NCI-H2029 treated with DMSO at 0.1 percent for 48 hours (cell line): Measurements from ENCODE around the gene CCDC88C.
"Not testable (repeated sequence)": the region's sequence is repeated elsewhere in the genome, so short reads cannot be mapped to it uniquely, and the experiment has no call there.

Experiments used
- DNase-seq: peaks from one replicate; lab custom pipeline; 2025; lab: John Stamatoyannopoulos, UW

CCDC88C gene

DNA sequence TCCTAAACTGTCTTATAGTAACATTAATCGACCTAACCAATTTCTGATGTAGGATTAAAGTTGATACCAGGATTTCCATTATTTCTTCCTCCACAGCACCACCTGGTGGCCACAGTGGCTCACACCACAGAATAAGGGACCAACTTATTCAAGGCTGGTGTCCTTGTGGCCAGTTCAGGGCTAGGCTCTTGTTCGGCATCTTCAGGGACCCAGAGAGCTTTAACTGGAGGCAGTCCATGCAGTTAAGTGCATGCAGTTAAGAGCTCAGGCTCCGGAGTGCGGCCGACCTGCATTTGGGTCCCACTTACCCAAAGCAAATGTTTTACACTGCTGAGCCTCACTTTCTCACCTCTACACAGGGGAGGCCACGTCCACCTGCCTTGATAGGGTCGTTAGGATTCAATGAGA, 131.1 kb downstream of the CCDC88C start:
- no peak for DNase-seq

- DNase-seq, result no peak
These were observed 132.7 kb downstream of the CCDC88C start for GRCh38 chr14:91284791-91285548.

DNA sequence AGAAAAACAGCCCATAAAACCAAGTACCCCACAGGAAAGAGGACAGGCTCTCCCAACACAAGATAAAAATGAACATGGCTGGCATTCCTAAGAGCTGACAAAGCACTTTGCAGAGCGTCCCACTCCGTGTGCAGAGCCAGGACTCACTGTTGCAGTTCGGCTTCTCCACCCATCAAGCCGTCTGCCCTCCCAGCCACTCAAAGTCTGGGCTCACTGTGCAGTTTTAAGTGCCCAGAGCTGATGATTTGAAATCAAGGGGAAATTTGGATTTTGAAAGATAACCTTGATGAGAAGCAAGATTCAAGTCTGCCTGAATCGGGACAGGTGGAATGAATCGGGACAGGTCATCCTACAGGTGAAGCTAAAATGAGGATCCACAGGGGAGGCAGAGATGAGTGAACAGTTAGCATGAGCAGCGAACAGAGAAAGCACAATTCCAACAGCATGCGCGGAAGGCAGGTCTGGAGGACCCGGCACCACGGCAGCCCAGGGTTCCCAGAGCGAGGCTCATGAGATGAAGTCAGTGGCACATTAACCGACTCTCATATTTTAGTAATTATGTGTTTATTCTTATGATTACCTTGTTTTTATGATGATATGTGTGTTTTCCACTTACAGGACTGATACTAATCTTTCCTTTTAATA, 133.4 kb downstream of the CCDC88C start:
- DNase-seq, result no peak

- DNase-seq, result no peak
These were observed 134.0 kb downstream of the CCDC88C start for GRCh38 chr14:91283666-91284065.

GRCh38 chr14:91282954-91283645, 134.5 kb downstream of the CCDC88C start:
- no peak for DNase-seq

GRCh38 chr14:91281346-91281745, 136.3 kb downstream of the CCDC88C start:
- DNase-seq, result no peak

DNA sequence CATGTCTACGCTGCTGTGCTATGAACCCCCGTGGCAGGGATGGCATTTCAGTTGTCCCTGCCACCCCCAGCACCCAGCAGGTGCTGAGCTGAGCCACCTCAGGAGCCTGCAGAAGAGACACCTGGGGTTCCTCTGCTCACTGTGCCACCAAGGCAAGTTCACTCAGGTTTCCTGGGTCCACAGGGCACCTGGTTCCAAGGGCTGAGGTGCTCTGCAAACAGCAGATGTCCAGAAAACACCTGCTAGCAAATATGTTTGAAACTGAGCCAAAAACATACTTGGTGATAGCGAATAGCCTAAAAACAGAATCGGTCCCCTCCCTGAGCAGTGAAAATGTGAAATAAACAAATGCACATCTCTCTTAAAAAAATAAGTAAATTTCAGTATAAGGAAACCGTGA, 137.5 kb downstream of the CCDC88C start:
- DNase-seq, result peak; percentile 14

DNA sequence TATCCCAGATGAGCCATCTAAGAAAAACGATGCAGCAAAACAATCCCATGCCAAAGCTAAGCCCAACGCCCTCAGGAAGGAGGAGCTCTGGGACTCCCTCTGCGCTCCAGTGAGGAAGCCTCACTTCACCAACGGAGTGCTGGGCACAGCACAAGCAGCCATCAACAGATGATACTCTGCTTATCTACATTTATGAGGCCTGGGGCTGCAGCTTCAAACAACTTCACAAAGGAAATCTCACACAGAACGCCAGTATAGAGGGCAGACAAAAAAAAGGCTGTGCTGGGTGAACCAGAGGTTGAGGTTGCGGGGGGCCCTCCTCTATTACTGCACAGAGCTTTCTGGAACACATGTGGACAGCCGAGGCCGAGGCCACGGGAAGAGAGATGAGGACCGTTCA, 138.3 kb downstream of the CCDC88C start:
- DNase-seq, result no peak

DNA sequence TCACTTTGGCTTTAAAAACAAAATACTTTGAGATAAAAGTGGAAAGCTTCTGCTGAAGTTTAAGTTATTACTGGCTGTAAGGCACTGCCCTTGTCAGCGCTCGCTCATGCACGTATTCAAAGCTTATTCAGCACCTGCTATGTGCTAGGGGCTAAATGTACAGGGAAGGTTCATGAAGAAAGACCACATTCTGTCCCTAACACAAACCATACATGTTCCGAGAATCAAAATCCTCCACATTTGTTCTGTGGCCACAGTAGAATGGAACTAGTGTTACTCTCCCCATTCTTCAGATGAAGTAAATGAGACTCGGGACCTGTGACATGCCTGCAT, 139.3 kb downstream of the CCDC88C start:
- DNase-seq, result no peak

- no peak for DNase-seq
These were observed 139.9 kb downstream of the CCDC88C start for GRCh38 chr14:91277546-91278382.

DNA sequence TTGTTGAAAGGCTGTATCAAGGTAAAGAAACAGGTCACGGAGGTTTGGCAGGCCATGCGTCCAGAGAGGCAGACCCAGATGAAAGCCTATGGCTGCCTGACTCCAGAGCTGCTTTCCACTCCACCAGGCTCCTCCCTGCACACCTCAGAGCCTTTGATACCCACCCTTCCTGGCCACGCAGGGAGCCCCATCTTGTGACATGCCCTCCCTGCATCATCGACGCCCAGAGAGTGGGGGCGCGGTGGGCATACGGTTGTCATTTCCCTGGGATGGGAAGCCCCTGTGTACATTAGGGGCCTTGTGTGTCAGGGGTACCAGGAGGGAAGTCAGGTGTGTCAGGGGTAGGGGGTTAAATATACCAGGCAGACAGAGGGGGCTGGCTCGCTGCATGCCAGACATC, 142.8 kb downstream of the CCDC88C start:
- DNase-seq, result no peak

DNA sequence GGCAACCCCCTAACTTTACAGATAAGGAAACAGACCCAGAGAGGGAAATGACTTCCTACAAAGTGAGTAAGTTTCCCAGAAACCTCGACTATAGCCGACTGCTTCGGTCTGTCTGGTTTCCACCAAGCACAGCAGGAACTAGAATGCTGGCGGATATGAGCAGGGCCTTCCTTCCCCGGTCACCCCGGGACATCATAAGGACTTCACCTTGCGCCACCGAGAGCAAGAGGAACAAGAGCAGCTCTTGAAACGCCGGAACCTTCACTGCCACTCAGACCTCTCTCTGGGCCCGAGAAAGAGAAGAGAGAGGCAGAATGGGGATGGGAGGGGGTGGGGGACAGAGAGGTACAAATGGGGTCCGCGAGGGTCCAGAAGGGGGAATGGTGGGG, 143.7 kb downstream of the CCDC88C start:
- DNase-seq, result no peak

DNA sequence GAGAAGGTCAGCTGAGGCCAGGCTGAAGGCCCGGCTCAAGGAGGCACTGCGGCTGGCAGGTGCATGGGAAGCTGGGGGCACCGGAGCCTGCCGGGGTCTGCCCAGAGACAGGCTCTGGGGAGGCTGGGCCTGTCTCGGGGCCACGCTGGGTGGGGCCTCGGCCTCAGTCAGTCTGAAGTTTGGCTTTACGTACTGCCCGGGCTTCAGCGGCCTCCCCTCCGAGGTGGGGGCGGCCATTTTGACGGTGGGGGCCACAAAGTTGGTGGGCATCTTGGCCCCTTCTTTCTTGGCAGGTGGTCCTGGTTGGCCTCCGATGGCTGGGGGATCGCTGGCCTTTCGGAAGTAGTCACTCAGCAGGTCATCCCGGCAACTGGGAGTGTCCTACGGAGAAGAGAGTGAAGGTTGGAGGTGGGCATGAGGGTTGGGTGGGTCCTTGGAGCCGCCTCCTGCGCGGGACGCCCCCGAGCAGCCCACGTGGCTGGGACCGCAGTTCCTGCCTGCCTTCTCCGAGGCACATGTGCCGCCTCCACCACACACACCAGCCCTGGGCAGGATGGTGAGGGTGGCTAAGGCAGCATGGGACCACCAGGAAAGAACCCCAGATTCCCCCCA, 144.2 kb downstream of the CCDC88C start:
- DNase-seq, result no peak

DNA sequence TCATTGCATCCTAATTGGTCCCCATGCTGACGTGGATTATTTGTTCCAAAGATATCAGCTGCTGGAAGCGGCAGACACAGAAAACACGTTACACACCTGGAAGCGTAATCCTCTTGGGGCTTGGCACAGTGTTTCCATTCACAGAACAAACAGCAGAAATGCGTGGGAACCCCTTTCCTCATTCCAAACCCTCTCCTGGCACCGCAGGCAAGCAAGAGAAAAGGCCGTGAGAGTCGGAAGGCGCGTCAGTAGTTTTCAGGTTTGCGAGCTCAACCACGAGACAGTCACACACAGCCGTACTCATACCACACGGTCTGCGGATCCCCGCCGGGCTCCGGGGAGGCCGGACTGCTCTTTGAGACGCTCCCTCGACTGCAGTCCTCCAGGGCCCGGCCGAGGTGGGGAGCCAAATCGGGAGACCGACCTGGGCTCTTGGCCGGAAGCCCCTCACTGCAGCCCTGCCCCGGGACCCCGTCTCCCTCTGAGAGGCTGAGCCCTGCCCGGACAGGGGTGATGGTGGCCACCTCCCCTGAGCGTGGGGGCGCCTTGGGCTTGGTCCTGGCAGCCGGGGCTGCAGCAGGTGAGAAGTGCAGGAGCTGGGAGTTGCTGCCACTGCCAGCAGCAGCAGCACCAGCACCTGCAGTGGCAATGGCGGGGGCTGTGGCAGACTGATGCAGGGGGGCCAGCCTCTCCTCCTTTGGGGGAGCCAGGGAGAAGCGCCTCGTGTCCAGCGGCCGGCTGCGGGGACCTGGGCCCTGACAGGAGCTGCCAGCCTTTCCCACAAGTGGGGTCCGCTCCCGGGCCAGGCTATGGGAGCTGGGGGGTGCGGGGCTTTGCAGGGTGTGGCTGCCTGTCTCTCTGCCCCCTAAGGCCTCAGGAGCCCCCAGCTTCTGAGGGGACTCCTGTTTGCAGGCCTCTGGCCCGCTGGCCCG, 145.0 kb downstream of the CCDC88C start:
- no peak for DNase-seq

DNA sequence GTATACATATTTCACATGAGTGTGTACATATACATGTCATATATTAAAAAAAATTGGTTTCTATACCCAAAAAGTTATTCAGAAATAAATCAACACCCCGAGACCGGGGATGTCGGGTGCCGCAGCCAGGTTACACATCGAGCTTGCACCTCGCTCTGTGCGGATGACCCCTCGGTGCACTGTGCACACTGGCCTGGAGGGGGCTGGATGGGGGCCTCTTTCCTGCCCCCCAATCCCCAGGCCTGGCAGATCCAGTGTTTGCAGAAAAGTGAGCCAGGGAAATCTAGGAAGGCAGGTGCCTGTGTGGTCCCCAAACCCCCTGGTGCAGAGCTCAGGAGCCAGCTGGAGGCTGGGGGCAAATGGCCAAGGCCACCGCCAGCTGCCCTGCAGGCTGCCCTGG, 146.0 kb downstream of the CCDC88C start:
- DNase-seq, result no peak

GRCh38 chr14:91270619-91271018, 147.0 kb downstream of the CCDC88C start:
- DNase-seq, result no peak

GRCh38 chr14:91270188-91270587, 147.4 kb downstream of the CCDC88C start:
- DNase-seq, result no peak

DNA sequence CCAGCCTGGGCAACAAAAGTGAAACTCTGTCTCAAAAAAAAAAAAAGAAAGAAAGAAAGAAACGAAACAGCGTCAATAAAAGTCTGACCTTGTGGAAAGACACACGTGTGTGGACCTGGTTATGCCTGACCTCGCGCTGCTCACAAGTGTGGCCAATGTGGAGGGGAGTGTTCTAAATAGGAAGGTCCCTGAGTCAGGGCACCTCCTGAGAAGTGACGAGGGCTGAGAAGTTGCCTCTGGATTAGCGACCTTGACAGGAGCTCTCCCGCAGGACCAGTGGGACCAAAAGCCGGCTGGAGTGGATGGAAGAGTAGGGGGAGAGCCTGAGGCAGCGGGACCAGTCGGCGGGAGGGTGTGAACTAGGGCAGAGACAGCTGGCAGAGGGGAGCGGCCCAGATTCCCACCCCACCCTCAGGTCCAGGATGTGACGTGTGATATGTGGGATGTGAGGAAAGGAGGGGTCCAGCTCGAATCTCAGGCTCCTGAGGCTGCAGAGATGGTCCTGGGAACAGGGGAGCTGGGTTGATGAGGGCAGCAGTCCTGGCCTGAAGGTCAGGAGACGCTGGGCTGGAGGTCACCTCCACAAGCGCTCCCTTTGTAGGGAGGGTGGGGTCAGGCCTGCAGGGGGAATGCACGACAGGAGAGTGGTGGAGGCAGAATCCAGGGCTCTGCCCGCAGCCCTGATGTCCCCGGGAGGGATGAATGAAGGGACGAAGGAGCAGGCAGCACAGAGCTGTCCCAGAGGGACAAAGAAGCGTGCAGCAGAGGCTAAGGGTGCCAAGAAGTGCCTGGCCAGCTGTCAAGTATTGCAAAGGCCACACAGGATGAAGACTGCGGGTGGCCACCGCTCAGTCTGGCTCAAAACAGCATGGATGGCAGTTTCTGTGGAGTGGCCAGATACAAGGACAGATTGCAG, 148.3 kb downstream of the CCDC88C start:
- DNase-seq, result no peak

DNA sequence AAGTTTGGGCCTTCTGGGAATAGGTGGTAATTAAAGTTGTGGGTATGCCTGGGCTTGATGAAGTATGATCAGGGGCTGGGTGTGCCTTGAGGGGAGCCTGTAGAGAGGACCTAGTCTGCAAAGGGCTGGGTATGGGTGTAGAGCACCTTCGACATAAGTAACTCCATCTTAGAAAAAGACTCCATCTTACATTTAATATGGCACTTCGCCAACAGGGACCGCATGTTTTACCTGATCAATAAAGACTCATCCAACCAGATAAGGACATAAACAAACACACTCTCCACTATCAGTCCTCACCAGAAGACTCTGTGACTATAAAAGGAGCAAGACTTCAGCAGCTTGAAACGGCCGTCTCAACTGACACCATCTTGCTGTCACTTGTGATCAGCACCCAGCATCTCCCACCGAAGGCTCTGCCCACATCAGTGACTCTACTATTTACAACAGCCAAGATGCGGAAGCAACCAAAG, 149.6 kb downstream of the CCDC88C start:
- DNase-seq, result no peak

GRCh38 chr14:91266276-91266675, 151.3 kb downstream of the CCDC88C start:
- DNase-seq, result not testable (repeated sequence)
